ENCODE measurements around the gene AP4S1. TPM values are rescaled to one million over a fixed set of nuclear protein-coding genes. Genes with fewer than 3 reads are reported as not detected.

The AP4S1 gene
- total and polyA plus RNA-seq, 10 donors: 6.4 to 22.9 (median 13.2) TPM

DNA sequence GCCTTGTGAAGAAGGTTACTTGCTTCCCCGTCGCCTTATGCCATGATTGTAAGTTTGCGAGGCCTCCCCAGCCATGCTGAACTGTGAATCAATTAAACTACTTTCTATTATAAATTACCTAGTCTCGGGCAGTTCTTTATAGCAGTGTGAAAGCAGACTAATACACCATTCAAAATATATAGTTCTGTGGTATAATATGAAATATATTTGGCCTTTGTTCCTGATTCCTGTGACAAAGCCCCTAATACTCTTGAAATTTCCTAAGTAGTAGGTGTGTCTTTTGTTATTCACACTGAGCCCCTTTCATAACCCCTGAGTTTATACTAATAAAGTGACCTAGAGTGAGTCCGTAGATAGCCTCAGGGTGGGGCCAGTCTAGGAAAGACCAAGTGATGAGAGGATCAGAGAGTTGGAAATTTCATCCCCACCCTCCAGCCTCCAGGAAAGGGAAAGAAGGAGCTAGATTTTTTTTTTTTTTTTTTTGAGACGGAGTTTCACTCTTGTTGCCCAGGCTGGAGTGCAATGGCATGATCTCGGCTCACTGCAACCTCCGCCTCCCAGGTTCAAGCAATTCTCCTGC, 20.1 kb downstream of the AP4S1 start:
- DNase-seq: no peak
- H3K4me1 ChIP-seq: peaks cover 0 to 5% (median 0%) of the 10 kb centered on the region in 6 donors
- intact Hi-C loops (cut with DNase I; ENCODE audit: low total_unique reads): no loop called here

DNA sequence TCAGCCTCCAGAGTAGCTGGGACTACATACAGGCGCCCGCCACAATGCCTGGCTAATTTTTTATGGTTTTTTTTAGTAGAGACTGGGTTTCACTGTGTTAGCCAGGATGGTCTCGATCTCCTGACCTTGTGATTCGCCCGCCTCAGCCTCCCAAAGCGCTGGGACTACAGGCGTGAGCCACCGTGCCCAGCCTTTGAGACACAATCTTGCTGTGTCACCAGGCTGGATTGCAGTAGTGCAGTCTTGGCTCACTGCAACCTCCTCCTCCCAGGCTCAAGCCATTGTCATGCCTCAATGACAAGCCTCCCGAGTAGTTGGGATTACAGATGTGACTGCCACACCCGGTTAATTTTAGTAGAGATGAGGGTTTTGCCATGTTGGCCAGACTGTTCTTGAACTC, 22.1 kb downstream of the AP4S1 start:
- TF ChIP-seq POLR2A (IDR thresholded peaks at IDR 0.05) (no peak), POLR2AphosphoS5 (IDR thresholded peaks at IDR 0.05) (no peak)
- TF ChIP-seq, protein P1, sequence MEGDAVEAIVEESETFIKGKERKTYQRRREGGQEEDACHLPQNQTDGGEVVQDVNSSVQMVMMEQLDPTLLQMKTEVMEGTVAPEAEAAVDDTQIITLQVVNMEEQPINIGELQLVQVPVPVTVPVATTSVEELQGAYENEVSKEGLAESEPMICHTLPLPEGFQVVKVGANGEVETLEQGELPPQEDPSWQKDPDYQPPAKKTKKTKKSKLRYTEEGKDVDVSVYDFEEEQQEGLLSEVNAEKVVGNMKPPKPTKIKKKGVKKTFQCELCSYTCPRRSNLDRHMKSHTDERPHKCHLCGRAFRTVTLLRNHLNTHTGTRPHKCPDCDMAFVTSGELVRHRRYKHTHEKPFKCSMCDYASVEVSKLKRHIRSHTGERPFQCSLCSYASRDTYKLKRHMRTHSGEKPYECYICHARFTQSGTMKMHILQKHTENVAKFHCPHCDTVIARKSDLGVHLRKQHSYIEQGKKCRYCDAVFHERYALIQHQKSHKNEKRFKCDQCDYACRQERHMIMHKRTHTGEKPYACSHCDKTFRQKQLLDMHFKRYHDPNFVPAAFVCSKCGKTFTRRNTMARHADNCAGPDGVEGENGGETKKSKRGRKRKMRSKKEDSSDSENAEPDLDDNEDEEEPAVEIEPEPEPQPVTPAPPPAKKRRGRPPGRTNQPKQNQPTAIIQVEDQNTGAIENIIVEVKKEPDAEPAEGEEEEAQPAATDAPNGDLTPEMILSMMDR (IDR thresholded peaks at IDR 0.05 in 8 of 11, conservative IDR thresholded peaks at IDR 0.05 in 3 of 11): no peak
- intact Hi-C loops (cut with DNase I; ENCODE audit: low total_unique reads): no loop called here
- Histone ChIP-seq H3K27ac (peak overlapping the region in 1 of 8 donors; percentile 51), H3K4me3 (no peak overlapping the region), H3K36me3 (no peaks in the 10 kb centered on the region), H3K4me1 (peaks cover 0 to 5% (median 0%) of the 10 kb centered on the region in 6 donors), H3K27me3 (replicated peaks in 1 of 7) (no peaks in the 10 kb centered on the region), H3K9me3 (no peaks in the 10 kb centered on the region)
- DNase-seq: no peak
- 89 to 96% (median 91%) methylated on average over 10 of the region's 10 CpGs for WGBS, 5 donors

More for the DNA sequence above, 20.1 kb downstream of the AP4S1 start:
- WGBS, 5 donors: 93 to 96% (median 95%) methylated on average over 6 to 8 of the region's 8 CpGs
- Histone ChIP-seq H3K27me3 (replicated peaks in 1 of 7) (no peaks in the 10 kb centered on the region), H3K4me3 (no peak overlapping the region), H3K9me3 (no peaks in the 10 kb centered on the region), H3K36me3 (no peaks in the 10 kb centered on the region), H3K27ac (no peak overlapping the region)
- TF ChIP-seq POLR2A (IDR thresholded peaks at IDR 0.05): no peak
- TF ChIP-seq, protein P1 (IDR thresholded peaks at IDR 0.05 in 8 of 11, conservative IDR thresholded peaks at IDR 0.05 in 3 of 11): no peak
- TF ChIP-seq POLR2AphosphoS5 (IDR thresholded peaks at IDR 0.05): no peak

DNA sequence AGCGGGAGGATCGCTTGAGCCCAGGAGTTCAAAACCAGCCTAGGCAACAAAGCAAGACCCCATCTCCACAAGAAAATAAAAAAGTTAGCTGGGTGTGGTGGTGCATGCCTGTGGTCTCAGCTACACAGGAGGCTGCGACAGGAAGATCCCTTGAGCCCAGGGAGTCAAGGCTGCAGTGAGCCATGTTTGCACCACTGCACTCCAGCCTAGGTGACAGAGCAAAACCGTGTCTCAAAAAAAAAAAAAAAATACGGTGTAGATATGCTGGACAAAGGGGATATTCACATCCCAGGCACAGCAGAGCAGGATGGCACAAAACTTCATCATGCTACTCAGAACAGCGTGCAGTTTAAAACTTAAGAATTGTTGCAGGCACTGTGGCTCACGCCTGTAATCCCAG, 25.6 kb downstream of the AP4S1 start:
- Histone ChIP-seq H3K9me3 (no peaks in the 10 kb centered on the region), H3K27me3 (replicated peaks in 1 of 7) (no peaks in the 10 kb centered on the region), H3K4me1 (peaks cover 0 to 8% (median 5%) of the 10 kb centered on the region in 6 donors), H3K27ac (no peak overlapping the region), H3K36me3 (no peaks in the 10 kb centered on the region), H3K4me3 (no peak overlapping the region)
- TF ChIP-seq, protein P1 (IDR thresholded peaks at IDR 0.05 in 8 of 11, conservative IDR thresholded peaks at IDR 0.05 in 3 of 11): no peak
- TF ChIP-seq POLR2AphosphoS5 (IDR thresholded peaks at IDR 0.05) (no peak), POLR2A (IDR thresholded peaks at IDR 0.05) (no peak)
- no peak for DNase-seq
- intact Hi-C loops (cut with DNase I; ENCODE audit: low total_unique reads): no loop called here
- WGBS, 5 donors: 89 to 95% (median 90%) methylated on average over 7 of the region's 7 CpGs

DNA sequence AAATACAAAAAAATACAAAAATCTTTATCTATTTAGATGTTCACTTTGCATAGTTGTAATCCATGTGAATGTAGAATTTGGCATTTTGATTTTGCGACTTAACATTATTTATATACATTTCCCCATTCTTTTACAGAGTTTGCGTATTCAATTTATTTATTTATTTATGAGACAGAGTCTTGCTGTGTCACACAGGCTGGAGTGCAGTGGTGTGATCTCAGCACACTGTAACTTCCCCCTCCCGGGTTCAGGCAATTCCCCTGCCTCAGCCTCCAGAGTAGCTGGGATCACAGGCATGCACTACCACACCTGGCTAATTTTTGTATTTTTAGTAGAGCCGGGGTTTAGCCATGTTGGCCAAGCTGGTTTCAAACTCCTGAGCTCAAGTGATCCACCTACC, 26.1 kb downstream of the AP4S1 start:
- intact Hi-C loops (cut with DNase I; ENCODE audit: low total_unique reads): no loop called here
- Histone ChIP-seq H3K9me3 (no peaks in the 10 kb centered on the region), H3K36me3 (no peaks in the 10 kb centered on the region), H3K4me3 (no peak overlapping the region), H3K27me3 (replicated peaks in 1 of 7) (no peaks in the 10 kb centered on the region), H3K4me1 (peaks cover 0 to 8% (median 5%) of the 10 kb centered on the region in 6 donors), H3K27ac (no peak overlapping the region)
- TF ChIP-seq POLR2A (IDR thresholded peaks at IDR 0.05) (no peak), POLR2AphosphoS5 (IDR thresholded peaks at IDR 0.05) (no peak)
- TF ChIP-seq, protein P1 (IDR thresholded peaks at IDR 0.05 in 8 of 11, conservative IDR thresholded peaks at IDR 0.05 in 3 of 11): no peak
- WGBS, 5 donors: 56 to 79% (median 67%) methylated on average over 4 of the region's 4 CpGs
- DNase-seq: no peak
